HEK293 (cell line): ENCODE measurements around the gene SH3BP5.

Experiments used
- CTCF ChIP-seq: fragments of 450-650 bp; formaldehyde crosslinking; IDR thresholded peaks from 2 replicates; pipeline ENCODE4 v1.5.1; 2016; ENCODE audit warnings: missing biosample characterization, missing genetic modification characterization
- REPIN1 ChIP-seq: fragments of 450-650 bp; formaldehyde crosslinking; IDR thresholded peaks from 2 replicates; pipeline ENCODE4 v1.5.1; 2017; ENCODE audit warnings: missing biosample characterization, missing genetic modification characterization, low read depth
- ZBTB21 ChIP-seq: fragments of 450-650 bp; formaldehyde crosslinking; IDR thresholded peaks from 2 replicates; pipeline ENCODE4 v1.5.1; 2017; ENCODE audit warnings: missing biosample characterization, missing genetic modification characterization
- ZNF112 ChIP-seq: fragments of 450-650 bp; formaldehyde crosslinking; IDR thresholded peaks from 2 replicates; pipeline ENCODE4 v1.5.0; 2017; ENCODE audit warnings: missing biosample characterization, missing genetic modification characterization
- ZNF121 ChIP-seq: fragments of 450-650 bp; formaldehyde crosslinking; IDR thresholded peaks from 2 replicates; pipeline ENCODE4 v1.5.1; 2016; ENCODE audit warnings: missing biosample characterization, missing genetic modification characterization
- ZNF174 ChIP-seq: fragments of 450-650 bp; formaldehyde crosslinking; IDR thresholded peaks from 2 replicates; pipeline ENCODE4 v1.5.0; 2017; ENCODE audit warnings: missing biosample characterization, mild to moderate bottlenecking, missing genetic modification characterization
- ZNF24 ChIP-seq: fragments of 450-650 bp; formaldehyde crosslinking; IDR thresholded peaks from 2 replicates; pipeline ENCODE4 v1.5.1; 2016; ENCODE audit warnings: missing biosample characterization, missing genetic modification characterization
- ZNF354C ChIP-seq: fragments of 450-650 bp; formaldehyde crosslinking; IDR thresholded peaks from 2 replicates; pipeline ENCODE4 v1.5.1; 2016; ENCODE audit warnings: missing biosample characterization, missing genetic modification characterization, low read depth, borderline replicate concordance
- ZNF510 ChIP-seq: fragments of 450-650 bp; formaldehyde crosslinking; IDR thresholded peaks from 2 replicates; pipeline ENCODE4 v1.5.1; 2018; ENCODE audit warnings: mild to moderate bottlenecking, missing genetic modification characterization, missing biosample characterization; ENCODE audit not compliant: insufficient replicate concordance
- ZNF768 ChIP-seq: fragments of 450-650 bp; formaldehyde crosslinking; IDR thresholded peaks from 2 replicates; pipeline ENCODE4 v1.5.1; 2018; ENCODE audit warnings: missing biosample characterization, mild to moderate bottlenecking, missing genetic modification characterization
- ZNF777 ChIP-seq: fragments of 450-650 bp; formaldehyde crosslinking; IDR thresholded peaks from 2 replicates; pipeline ENCODE4 v1.5.1; 2017; ENCODE audit warnings: missing biosample characterization, missing genetic modification characterization, borderline replicate concordance
- TF ChIP-seq, protein P1 (sequence below): fragments of 450-650 bp; formaldehyde crosslinking; IDR thresholded peaks from 2 replicates; pipeline ENCODE4 v1.5.1; 2016; ENCODE audit warnings: missing biosample characterization, missing genetic modification characterization
- TF ChIP-seq, protein P2 (sequence below): fragments of 450-650 bp; IDR thresholded peaks from 2 replicates; pipeline ENCODE4 v1.5.1; 2018; ENCODE audit warnings: missing biosample characterization, mild to moderate bottlenecking, missing genetic modification characterization
- TF ChIP-seq, protein P3 (sequence below): sonication (generic); formaldehyde crosslinking; IDR thresholded peaks from 2 replicates; pipeline ENCODE4 v1.8.1; 2022; ENCODE audit warnings: mild to moderate bottlenecking, moderate library complexity, missing genetic modification reagents

- TF ChIP-seq ZNF174 (tag by site-specific recombination) (no peak), ZNF510 (tag by site-specific recombination) (no peak), ZBTB21 (tag by site-specific recombination) (no peak), ZNF354C (no peak), CTCF (no peak), ZNF768 (no peak), ZNF24 (no peak), ZNF112 (no peak), REPIN1 (tag by site-specific recombination) (no peak), ZNF777 (tag by site-specific recombination) (no peak), ZNF121 (tag by site-specific recombination) (no peak)
- TF ChIP-seq, protein P1, sequence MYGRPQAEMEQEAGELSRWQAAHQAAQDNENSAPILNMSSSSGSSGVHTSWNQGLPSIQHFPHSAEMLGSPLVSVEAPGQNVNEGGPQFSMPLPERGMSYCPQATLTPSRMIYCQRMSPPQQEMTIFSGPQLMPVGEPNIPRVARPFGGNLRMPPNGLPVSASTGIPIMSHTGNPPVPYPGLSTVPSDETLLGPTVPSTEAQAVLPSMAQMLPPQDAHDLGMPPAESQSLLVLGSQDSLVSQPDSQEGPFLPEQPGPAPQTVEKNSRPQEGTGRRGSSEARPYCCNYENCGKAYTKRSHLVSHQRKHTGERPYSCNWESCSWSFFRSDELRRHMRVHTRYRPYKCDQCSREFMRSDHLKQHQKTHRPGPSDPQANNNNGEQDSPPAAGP (tag by site-specific recombination): no peak
- TF ChIP-seq, protein P2, sequence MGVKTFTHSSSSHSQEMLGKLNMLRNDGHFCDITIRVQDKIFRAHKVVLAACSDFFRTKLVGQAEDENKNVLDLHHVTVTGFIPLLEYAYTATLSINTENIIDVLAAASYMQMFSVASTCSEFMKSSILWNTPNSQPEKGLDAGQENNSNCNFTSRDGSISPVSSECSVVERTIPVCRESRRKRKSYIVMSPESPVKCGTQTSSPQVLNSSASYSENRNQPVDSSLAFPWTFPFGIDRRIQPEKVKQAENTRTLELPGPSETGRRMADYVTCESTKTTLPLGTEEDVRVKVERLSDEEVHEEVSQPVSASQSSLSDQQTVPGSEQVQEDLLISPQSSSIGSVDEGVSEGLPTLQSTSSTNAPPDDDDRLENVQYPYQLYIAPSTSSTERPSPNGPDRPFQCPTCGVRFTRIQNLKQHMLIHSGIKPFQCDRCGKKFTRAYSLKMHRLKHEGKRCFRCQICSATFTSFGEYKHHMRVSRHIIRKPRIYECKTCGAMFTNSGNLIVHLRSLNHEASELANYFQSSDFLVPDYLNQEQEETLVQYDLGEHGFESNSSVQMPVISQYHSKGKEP: no peak
- TF ChIP-seq, protein P3, sequence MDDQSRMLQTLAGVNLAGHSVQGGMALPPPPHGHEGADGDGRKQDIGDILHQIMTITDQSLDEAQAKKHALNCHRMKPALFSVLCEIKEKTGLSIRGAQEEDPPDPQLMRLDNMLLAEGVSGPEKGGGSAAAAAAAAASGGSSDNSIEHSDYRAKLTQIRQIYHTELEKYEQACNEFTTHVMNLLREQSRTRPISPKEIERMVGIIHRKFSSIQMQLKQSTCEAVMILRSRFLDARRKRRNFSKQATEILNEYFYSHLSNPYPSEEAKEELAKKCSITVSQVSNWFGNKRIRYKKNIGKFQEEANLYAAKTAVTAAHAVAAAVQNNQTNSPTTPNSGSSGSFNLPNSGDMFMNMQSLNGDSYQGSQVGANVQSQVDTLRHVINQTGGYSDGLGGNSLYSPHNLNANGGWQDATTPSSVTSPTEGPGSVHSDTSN: no peak
Observed at GRCh38 chr3:15380980-15381890, 48.8 kb upstream of the SH3BP5 start.
